SK-N-SH treated with all-trans-retinoic acid at 6 μM for 48 hours (cell line): Measurements from ENCODE around the gene FNDC11.

Experiments
- ATAC-seq: fragments of 200-7000 bp; cut with Tn5 transposase; 3 replicates; pipeline ENCODE4 v1.9.1; 2020; ENCODE audit warnings: mild to moderate bottlenecking, moderate library complexity
- BACH2 ChIP-seq: fragments of 250-450 bp; sonication (Bioruptor Pico); IDR thresholded peaks from 2 replicates; pipeline ENCODE4 v1.9.0; 2021; ENCODE audit warnings: mild to moderate bottlenecking, borderline replicate concordance
- CREB5 ChIP-seq: fragments of 250-450 bp; sonication (Bioruptor Pico); IDR thresholded peaks from 2 replicates; pipeline ENCODE4 v1.5.1; 2020; ENCODE audit warnings: low read depth, mild to moderate bottlenecking, moderate library complexity
- CSDC2 ChIP-seq: fragments of 250-450 bp; sonication (Bioruptor Pico); IDR thresholded peaks from 2 replicates; pipeline ENCODE4 v1.5.0; 2020; ENCODE audit warnings: mild to moderate bottlenecking, moderate library complexity
- CSRNP3 ChIP-seq: fragments of 250-450 bp; sonication (Bioruptor Pico); IDR thresholded peaks from 2 replicates; pipeline ENCODE4 v1.5.1; 2021; ENCODE audit warnings: mild to moderate bottlenecking, moderate library complexity
- ESRRG ChIP-seq: fragments of 250-450 bp; sonication (Bioruptor Pico); IDR thresholded peaks from 2 replicates; pipeline ENCODE4 v1.6.1; 2021; ENCODE audit warnings: mild to moderate bottlenecking
- GLIS3 ChIP-seq: fragments of 250-450 bp; sonication (Bioruptor Pico); IDR thresholded peaks from 2 replicates; pipeline ENCODE4 v1.5.0; 2020; ENCODE audit warnings: mild to moderate bottlenecking, moderate library complexity
- ISL1 ChIP-seq: fragments of 250-450 bp; sonication (Bioruptor Pico); IDR thresholded peaks from 2 replicates; pipeline ENCODE4 v2.1.2; 2022; ENCODE audit warnings: mild to moderate bottlenecking, moderate library complexity
- OSR1 ChIP-seq: fragments of 250-450 bp; sonication (Bioruptor Pico); IDR thresholded peaks from 2 replicates; pipeline ENCODE4 v1.8.0; 2022; ENCODE audit warnings: moderate library complexity, mild to moderate bottlenecking, inconsistent platforms
- PPARA ChIP-seq: fragments of 250-450 bp; sonication (Bioruptor Pico); IDR thresholded peaks from 2 replicates; pipeline ENCODE4 v1.5.0; 2020; ENCODE audit warnings: mild to moderate bottlenecking, borderline replicate concordance
- RARB ChIP-seq: fragments of 250-450 bp; sonication (Bioruptor Pico); IDR thresholded peaks from 2 replicates; pipeline ENCODE4 v1.8.0; 2021; ENCODE audit warnings: mild to moderate bottlenecking, moderate library complexity
- SNAI2 ChIP-seq: fragments of 250-450 bp; sonication (Bioruptor Pico); IDR thresholded peaks from 2 replicates; pipeline ENCODE4 v1.5.0; 2020; ENCODE audit warnings: mild to moderate bottlenecking, moderate library complexity
- TCF4 ChIP-seq: fragments of 250-450 bp; sonication (Bioruptor Pico); IDR thresholded peaks from 2 replicates; pipeline ENCODE4 v1.8.0; 2021; ENCODE audit warnings: mild to moderate bottlenecking, moderate library complexity, borderline replicate concordance
- TOX ChIP-seq: fragments of 250-450 bp; sonication (Bioruptor Pico); IDR thresholded peaks from 2 replicates; pipeline ENCODE4 v1.8.0; 2021; ENCODE audit warnings: mild to moderate bottlenecking, moderate library complexity, borderline replicate concordance
- TSHZ2 ChIP-seq: fragments of 250-450 bp; sonication (Bioruptor Pico); IDR thresholded peaks from 2 replicates; pipeline ENCODE4 v1.5.0; 2020; ENCODE audit warnings: mild to moderate bottlenecking, moderate library complexity
- ZC3H10 ChIP-seq: fragments of 250-450 bp; sonication (Bioruptor Pico); IDR thresholded peaks from 2 replicates; pipeline ENCODE4 v1.5.1; 2021; ENCODE audit warnings: mild to moderate bottlenecking, moderate library complexity
- ZFP3 ChIP-seq: fragments of 250-450 bp; sonication (Bioruptor Pico); IDR thresholded peaks from 2 replicates; pipeline ENCODE4 v1.5.0; 2020; ENCODE audit warnings: mild to moderate bottlenecking, moderate library complexity
- ZFP30 ChIP-seq: fragments of 450-650 bp; formaldehyde crosslinking; IDR thresholded peaks from 2 replicates; pipeline ENCODE4 v1.5.0; 2022; ENCODE audit warnings: mild to moderate bottlenecking, moderate library complexity
- ZNF565 ChIP-seq: fragments of 450-650 bp; formaldehyde crosslinking; conservative IDR thresholded peaks from 2 replicates; pipeline ENCODE4 v1.5.0; 2020; ENCODE audit warnings: low read depth, mild to moderate bottlenecking, moderate library complexity

The FNDC11 gene

GRCh38 chr20:63579017-63579694, 25.2 kb downstream of the FNDC11 start:
- ATAC-seq = no peak
- TF ChIP-seq CSRNP3 = no peak
- TF ChIP-seq ZFP30 = no peak
- no peak for TF ChIP-seq ISL1
- TF ChIP-seq ZNF565 (CRISPR knock-in tag) = no peak
- TF ChIP-seq TOX (CRISPR knock-in tag) = no peak
- no peak for TF ChIP-seq BACH2
- TF ChIP-seq PPARA (CRISPR knock-in tag) = no peak
- TF ChIP-seq CSDC2 (CRISPR knock-in tag) = no peak
- TF ChIP-seq ZFP3 (CRISPR knock-in tag) = no peak
- no peak for TF ChIP-seq GLIS3 (CRISPR knock-in tag)
- no peak for TF ChIP-seq CREB5 (CRISPR knock-in tag)
- no peak for TF ChIP-seq TCF4 (CRISPR knock-in tag)
- no peak for TF ChIP-seq RARB (CRISPR knock-in tag)
- TF ChIP-seq TSHZ2 (CRISPR knock-in tag) = no peak
- TF ChIP-seq ZC3H10 = no peak

GRCh38 chr20:63580796-63581461, 27.0 kb downstream of the FNDC11 start:
- peak; percentile 63 for ATAC-seq
- no peak for TF ChIP-seq ZNF565 (CRISPR knock-in tag)

GRCh38 chr20:63582382-63583063, 28.6 kb downstream of the FNDC11 start:
- ATAC-seq = no peak

GRCh38 chr20:63585616-63586565, 31.9 kb downstream of the FNDC11 start:
- no peak for TF ChIP-seq GLIS3 (CRISPR knock-in tag)
- TF ChIP-seq ESRRG (CRISPR knock-in tag) = no peak
- no peak for TF ChIP-seq OSR1 (CRISPR knock-in tag)
- TF ChIP-seq SNAI2 (CRISPR knock-in tag) = no peak
- no peak for TF ChIP-seq CSRNP3
- TF ChIP-seq, all 23 proteins: peak for 0
- ATAC-seq = no peak

More at GRCh38 chr20:63582382-63583063, 28.6 kb downstream of the FNDC11 start:
- TF ChIP-seq ESRRG (CRISPR knock-in tag) (no peak), CSRNP3 (no peak), SNAI2 (CRISPR knock-in tag) (no peak)
